22Rv1 (cell line): Measurements from ENCODE around the gene KRTAP2-3.
"Not testable (repeated sequence)": the region's sequence is repeated elsewhere in the genome, so short reads cannot be mapped to it uniquely, and the experiment has no call there.

Experiments used
- H3K27ac ChIP-seq: fragments of 450-650 bp; 2 replicates; pipeline ENCODE4 v1.5.1; 2017
- ZFX ChIP-seq: fragments of 450-650 bp; IDR thresholded peaks from 2 replicates; pipeline ENCODE4 v1.6.1; 2017; ENCODE audit warnings: antibody characterized with exemption, borderline replicate concordance
- TF ChIP-seq, protein P1 (sequence below): fragments of 450-650 bp; IDR thresholded peaks from 2 replicates; pipeline ENCODE4 v1.5.1; 2017; ENCODE audit warnings: mild to moderate bottlenecking

Gene KRTAP2-3, protein sequence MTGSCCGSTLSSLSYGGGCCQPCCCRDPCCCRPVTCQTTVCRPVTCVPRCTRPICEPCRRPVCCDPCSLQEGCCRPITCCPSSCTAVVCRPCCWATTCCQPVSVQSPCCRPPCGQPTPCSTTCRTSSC

DNA sequence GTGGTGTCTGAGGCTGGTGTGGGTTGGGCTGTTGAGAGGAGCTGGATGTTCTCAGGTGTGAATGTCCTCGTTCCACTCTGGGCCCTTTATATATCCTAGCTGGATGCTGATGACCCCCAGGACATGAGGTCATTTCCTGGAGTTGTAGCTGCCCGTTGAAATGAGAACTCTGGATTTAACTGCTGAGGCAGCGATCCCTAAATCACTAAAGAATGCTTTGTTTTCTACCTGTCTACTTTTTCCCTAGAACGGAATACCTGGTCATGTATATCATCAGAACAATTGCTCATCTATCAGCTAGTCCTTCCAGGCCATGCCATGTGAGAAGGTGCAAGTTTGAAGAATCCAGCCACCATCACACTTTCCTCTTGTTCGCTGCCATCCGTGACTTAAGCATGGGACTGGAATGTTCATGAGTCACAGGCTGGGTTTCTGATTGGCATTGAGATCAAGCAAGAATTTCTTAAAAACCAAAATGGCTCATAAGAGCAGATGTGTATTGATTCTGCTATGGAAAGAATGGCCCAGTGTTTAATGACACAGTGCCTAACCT is at the start of gene KRTAP2-3:
TSS of gene KRTAP2-3 (minus strand) at position 63 of the 553 bp plus-strand sequence. CDS start 64 bp downstream, outside the sequence.
- no peak within 1 kb of the TSS for H3K27ac ChIP-seq
- TF ChIP-seq, protein P1, sequence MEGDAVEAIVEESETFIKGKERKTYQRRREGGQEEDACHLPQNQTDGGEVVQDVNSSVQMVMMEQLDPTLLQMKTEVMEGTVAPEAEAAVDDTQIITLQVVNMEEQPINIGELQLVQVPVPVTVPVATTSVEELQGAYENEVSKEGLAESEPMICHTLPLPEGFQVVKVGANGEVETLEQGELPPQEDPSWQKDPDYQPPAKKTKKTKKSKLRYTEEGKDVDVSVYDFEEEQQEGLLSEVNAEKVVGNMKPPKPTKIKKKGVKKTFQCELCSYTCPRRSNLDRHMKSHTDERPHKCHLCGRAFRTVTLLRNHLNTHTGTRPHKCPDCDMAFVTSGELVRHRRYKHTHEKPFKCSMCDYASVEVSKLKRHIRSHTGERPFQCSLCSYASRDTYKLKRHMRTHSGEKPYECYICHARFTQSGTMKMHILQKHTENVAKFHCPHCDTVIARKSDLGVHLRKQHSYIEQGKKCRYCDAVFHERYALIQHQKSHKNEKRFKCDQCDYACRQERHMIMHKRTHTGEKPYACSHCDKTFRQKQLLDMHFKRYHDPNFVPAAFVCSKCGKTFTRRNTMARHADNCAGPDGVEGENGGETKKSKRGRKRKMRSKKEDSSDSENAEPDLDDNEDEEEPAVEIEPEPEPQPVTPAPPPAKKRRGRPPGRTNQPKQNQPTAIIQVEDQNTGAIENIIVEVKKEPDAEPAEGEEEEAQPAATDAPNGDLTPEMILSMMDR: no peak
- TF ChIP-seq ZFX: no peak

DNA sequence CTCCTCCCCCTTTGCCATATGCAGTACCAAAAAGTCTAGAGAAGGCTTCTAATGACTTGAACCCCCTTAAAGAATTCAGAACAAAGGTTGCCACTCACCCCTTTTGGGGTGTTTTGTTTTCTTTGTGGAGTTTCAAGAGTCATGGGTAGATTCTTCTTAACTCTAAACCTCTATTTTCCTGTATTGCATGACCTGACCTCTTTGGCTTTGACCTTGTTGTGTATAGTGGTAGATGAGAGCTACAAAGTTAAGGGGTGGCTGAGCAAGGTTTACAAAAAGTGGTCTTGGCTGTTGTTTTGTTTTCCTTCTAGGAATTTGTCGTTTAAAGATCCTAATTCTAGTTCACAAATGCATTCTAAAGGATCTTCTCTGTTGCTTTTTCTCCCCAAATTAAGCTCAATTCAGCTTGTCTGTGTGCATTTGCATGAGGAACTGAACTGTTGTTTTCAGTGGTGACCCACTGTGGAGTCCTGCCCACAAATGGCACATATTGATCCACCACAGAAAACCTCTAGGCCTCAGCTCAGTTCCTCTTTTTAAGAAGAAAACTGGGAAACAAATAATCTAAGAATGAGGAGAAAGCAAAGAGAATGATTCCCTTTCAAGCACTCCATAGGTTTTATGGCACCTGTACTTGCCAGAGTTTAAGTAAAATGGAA is 48.9 kb upstream of the KRTAP2-3 start:
- not testable (repeated sequence) for H3K27ac ChIP-seq

DNA sequence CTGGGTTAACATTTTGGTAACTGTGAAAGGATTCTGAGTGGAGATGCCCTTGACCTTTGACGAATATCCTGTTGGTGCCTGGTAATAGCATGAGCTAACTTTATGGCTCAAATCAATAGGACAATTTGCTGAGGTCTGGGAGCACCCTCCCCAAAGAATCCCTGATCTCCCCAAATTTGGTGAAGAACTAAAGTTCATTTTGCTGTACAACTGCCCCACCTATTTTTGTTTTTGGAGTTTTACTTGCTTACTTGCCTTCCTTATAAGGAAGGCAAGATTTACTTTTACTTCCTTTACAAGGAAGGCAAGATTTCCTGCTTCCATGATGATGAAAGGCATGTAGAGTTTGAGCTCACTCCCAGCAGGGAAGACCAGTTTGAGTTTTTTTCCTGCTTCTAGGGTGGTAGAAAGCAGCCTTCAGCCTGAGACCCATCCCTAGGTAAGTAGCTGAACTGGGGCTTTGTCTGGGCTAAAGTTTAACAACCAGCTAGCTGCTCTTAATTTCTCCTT is 48.1 kb upstream of the KRTAP2-3 start:
- no peak overlapping the region for H3K27ac ChIP-seq
- TF ChIP-seq, protein P1: no peak
- no peak for TF ChIP-seq ZFX

DNA sequence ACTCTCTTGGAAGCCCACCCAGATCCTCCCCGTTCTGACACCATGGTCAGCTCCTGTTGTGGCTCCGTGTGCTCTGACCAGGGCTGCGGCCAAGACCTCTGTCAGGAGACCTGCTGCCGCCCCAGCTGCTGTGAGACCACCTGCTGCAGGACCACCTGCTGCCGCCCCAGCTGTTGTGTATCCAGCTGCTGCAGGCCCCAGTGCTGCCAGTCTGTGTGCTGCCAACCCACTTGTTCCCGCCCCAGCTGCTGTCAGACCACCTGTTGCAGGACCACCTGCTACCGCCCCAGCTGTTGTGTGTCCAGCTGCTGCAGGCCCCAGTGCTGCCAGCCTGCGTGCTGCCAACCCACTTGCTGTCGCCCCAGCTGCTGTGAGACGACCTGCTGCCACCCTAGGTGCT is 45.4 kb upstream of the KRTAP2-3 start, which contains the start of gene KRTAP4-9:
TSS of gene KRTAP4-9 (plus strand) at position 43 of the 400 bp plus-strand sequence. CDS start at position 43, 0 bp downstream.
- H3K27ac ChIP-seq: not testable (repeated sequence)

DNA sequence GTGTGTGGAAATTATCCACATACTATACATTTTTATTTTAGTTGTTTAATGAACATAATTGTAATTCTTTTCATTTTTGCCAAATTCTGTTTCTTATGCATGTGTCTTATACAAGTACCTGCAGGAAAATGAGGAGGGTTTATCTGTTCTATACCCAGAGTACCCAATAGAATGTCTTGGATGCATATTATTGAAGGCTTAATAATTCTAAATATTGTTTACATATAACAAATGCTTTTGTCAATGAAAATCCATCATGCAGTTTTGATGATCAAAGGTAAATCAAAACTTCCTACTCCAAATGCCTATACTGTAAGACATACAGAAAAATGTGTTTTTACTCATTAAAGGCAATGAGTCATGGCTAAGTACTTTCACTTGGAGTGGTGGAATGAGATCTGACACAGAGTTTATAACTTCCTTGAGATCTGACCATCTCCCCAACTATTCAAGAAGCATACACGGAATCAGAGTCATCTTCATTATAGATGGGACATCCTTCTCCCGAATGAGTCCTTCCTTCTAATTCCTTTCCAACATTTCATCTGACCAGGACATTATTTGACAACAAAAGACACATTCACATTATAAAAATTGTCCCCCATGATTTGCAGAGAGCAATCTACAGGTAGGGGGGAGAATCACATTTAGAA is 44.6 kb upstream of the KRTAP2-3 start:
- not testable (repeated sequence) for H3K27ac ChIP-seq

DNA sequence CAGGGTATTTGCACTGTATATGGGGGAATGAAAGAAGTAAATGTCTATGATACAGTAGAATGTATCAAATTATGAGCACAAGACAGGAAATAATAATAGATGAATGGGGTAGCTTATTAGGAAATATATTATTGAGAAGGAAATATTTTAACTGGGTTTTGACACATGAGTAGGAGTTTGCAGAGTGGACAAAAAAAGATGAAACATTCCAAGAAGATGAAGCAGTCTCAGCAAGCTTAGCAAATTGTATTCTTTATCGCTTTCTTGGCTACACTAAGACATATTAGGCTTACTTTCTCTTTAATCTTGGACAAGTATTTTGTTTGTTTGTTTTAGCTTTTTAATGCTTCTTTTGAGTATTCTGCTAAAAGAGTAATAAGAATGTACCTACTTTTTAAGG is 44.0 kb upstream of the KRTAP2-3 start:
- TF ChIP-seq, protein P1: no peak
- TF ChIP-seq ZFX: no peak
- no peak overlapping the region for H3K27ac ChIP-seq

DNA sequence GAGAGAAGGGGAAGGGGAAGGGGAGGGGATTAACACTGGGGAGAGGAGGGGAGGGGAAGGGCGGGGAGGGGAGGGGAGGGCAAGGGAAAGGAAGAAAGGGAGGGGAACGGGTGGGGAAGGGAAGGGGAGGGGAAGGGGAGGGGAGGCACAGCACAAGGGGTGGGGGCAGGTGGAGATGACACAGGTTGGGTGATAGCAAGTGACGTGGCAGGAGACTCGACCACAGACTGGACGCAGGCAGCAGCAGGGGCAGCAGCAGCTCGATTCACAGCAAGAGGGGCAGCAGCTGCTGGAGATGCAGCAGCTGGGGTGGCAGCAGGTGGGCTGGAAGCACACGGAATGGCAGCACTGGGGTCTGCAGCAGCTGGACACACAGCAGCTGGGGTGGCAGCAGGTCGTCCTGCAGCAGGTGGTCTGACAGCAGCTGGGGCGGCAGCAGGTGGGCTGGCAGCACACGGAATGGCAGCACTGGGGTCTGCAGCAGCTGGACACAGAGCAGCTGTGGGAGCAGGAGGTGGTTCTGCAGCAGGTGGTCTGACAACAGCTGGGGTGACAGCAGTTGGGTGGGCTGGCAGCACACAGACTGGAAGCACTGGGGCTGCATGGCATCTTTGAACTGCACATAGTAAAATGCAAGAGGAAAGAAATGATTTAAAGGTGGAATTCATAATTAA is 41.8 kb upstream of the KRTAP2-3 start, which contains the start of gene KRTAP4-16:
TSS of gene KRTAP4-16 (minus strand) at position 624 of the 674 bp plus-strand sequence. CDS start at position 624, 0 bp downstream.
- no peak within 1 kb of the TSS for H3K27ac ChIP-seq
- TF ChIP-seq ZFX: no peak
- TF ChIP-seq, protein P1: no peak

DNA sequence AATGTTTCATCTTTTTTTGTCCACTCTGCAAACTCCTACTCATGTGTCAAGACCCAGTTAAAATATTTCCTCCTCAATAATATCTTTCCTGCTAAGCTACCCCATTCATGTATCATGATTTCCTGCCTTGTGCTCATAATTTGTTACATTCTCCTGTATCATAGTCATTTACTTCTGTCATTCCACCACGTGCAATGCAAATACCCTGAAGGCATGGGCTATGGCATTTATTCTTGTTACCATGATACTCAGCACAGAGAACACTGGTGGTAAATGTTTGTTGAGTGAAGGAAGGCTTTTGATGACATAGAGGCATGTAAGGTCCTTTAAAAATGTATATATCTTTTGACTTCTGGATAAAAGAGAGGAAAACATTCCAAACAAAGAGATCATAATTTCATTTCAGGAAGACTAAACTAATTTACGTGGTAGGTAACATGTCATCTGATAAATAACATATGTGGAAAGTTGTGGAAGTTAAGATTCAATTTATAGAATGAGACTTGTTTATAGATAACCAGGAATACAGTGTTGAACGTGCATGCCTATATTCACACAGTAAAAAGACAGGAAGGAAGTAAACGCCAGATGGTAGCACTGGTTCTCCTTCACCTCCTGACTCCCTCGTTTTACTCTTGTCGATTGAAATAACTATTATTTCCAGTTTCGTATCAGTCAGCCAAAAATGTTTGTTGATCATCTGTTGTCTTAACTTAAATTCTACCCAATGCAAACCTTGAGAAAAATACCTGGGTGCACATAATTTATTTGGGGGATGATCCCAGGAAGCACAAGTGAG is 40.0 kb upstream of the KRTAP2-3 start:
- H3K27ac ChIP-seq: not testable (repeated sequence)
